Measurements from ENCODE around the gene CFLAR. TPM values are rescaled to one million over a fixed set of nuclear protein-coding genes. Genes with fewer than 3 reads are reported as not detected.

CFLAR gene
- total RNA-seq, 4 donors from 2014 or later, result 239 to 412 (median 326) TPM

DNA sequence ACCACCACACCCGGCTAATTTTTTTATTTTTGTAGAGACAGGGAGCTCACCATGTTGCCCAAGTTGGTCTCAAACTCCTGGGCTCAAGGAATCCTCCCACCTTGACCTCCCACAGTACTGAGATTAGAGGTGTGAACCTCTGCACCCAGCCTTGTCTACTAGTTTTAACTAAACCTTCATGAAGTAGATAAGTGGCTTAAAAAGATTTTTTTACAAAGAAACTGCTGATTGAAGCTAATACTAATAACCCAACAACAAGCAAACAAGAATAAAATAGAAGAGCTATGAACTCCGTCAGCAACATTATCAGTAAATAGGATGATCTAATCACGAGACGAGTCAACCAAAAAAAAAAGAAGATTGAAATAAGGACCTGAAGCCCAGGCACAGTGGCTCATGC lies 25.4 kb upstream of the CFLAR start:
- TF ChIP-seq, protein P1, sequence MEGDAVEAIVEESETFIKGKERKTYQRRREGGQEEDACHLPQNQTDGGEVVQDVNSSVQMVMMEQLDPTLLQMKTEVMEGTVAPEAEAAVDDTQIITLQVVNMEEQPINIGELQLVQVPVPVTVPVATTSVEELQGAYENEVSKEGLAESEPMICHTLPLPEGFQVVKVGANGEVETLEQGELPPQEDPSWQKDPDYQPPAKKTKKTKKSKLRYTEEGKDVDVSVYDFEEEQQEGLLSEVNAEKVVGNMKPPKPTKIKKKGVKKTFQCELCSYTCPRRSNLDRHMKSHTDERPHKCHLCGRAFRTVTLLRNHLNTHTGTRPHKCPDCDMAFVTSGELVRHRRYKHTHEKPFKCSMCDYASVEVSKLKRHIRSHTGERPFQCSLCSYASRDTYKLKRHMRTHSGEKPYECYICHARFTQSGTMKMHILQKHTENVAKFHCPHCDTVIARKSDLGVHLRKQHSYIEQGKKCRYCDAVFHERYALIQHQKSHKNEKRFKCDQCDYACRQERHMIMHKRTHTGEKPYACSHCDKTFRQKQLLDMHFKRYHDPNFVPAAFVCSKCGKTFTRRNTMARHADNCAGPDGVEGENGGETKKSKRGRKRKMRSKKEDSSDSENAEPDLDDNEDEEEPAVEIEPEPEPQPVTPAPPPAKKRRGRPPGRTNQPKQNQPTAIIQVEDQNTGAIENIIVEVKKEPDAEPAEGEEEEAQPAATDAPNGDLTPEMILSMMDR (IDR thresholded peaks at IDR 0.05; ENCODE audit: low read depth), result no peak

DNA sequence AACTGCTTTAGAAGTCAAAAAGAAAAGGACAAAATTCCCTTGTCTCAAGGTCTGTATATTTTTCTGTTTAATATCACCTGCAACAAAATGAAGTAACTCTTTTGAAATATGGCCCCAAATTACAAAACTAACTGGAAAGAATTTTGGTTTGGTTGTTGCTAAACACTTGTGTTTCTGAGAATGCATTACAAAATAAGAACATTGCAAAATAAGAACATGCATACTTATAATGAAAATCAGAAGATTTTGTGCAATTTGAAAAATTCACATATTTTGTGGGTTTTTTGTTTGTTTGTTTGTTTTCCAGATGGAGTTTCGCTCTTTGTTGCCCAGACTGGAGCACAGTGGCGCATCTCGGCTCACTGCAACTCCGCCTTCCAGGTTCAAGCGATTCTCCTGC lies 22.4 kb upstream of the CFLAR start:
- TF ChIP-seq, protein P1 (IDR thresholded peaks at IDR 0.05; ENCODE audit: low read depth), result no peak

DNA sequence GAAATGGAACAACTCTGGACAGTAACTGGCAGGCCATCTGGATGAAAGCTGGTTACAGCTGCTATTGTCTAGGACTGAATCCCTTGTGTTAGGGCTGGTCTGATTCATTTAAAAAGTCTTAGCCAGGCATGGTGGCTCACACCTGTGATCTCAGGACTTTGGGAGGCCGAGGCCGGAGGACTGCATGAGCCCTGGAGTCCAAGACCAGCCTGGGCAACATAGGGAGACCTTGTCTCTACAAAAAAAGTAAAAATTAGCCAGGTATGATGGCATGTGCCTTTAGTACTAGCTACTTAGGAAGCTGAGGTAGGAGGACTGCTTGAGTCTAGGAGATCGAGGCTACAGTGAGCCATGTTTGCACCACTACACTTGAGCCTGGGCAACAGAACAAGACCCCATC lies 15.5 kb upstream of the CFLAR start:
- TF ChIP-seq, protein P1 (IDR thresholded peaks at IDR 0.05; ENCODE audit: low read depth), result no peak

DNA sequence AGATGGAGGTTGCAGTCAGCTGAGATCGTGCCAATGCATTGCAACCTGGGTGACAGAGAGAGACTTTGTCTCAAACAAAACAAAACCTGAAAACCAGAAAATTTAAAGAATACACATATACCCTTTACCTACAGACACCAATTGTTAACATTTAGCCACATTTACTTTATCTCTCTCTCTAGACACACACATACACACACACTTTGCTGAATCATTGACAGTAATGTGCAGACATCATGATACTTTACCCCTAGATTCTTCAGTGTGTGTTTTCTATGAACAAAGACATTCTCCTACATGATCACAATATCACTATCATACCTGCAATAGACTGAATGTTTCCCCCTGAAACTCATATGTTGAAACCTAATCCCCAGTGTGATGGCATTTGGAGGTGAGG lies 10.2 kb upstream of the CFLAR start:
- TF ChIP-seq, protein P1 (IDR thresholded peaks at IDR 0.05; ENCODE audit: low read depth), result no peak

DNA sequence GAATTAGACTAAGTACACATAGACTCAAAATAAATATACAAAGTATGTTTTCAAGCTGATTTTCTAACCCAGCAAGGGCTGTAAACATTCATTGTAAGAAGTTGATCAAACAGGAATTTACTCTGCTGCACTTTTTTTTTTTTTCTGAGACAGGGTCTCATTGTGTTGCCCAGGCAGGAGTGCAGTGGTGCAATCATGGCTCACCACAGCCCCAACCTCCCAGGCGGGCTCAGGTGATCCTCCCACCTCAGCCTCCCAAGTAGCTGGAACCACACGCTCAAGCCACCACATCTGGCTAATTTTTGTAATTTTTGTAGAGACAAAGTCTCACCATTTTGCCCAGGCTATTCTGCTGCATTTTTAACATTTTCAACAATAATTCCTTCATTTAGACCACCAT lies 8.3 kb upstream of the CFLAR start:
- TF ChIP-seq, protein P1 (IDR thresholded peaks at IDR 0.05; ENCODE audit: low read depth), result no peak

DNA sequence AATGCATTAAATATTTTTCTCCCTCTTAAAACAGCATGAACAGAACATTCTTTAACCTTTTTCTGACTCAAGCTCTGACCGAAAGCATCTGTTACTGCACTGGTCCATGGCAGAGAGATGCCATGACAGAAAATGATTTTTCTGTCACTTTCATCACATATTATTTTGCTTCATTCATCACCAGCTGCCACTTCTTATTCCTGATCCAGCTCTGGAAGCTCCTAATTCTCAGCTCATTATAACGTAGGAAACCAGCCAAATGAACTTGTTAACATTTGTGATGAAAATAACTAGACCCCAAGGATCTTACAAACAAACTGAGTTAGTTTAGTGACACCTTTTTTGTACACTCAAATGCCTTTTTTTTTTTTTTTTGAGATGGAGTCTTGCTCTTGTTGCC lies 7.6 kb upstream of the CFLAR start:
- TF ChIP-seq, protein P1 (IDR thresholded peaks at IDR 0.05; ENCODE audit: low read depth), result no peak

DNA sequence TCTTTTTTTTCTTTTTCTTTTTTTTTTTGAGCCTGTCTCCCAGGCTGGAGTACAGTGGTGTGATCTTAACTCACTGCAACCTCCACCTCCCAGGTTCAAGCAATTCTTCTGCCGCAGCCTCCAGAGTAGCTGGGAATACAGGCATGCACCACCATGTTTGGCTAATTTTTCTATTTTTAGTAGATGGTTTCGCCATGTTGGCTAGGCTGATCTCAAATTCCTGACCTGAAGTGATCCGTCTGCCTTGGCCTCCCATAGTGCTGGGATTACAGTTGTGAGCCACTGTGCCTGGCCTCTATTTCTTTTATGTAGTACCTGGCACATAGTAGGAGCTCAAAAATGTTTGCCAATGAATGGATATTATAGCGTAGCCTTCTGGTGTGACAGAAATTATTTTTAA lies 6.8 kb upstream of the CFLAR start:
- TF ChIP-seq, protein P1 (IDR thresholded peaks at IDR 0.05; ENCODE audit: low read depth), result no peak
